IMR-90 (cell line): Measurements from ENCODE around the gene LMBRD2. TPM values are rescaled to one million over a fixed set of nuclear protein-coding genes. Genes with fewer than 3 reads are reported as not detected.

Experiments used
- ATAC-seq: fragments of 200-7000 bp; cut with Tn5 transposase; 2 replicates; pipeline ENCODE4 v1.9.1; 2020; ENCODE audit warnings: low read depth, mild to moderate bottlenecking, moderate library complexity
- BruUV-seq: library from RNA; stranded (reverse); fragments of 400-500 nt; replicated peaks from 2 replicates; lab custom pipeline; 2021; lab: Mats Ljungman, UMichigan
- CTCF ChIA-PET: fragments of 300-600 bp; formaldehyde crosslinking; extraction: SDS; loops from one replicate; lab custom pipeline; 2021; ENCODE audit warnings: antibody characterized with exemption; lab: Yijun Ruan, JAX
- POLR2A ChIA-PET: fragments of 300-600 bp; sonication (Branson Sonifier 250); formaldehyde crosslinking; loops from one replicate; lab custom pipeline; 2022; ENCODE audit warnings: antibody characterized with exemption; ENCODE audit not compliant: unreplicated experiment; lab: Charles Lee
- DNase-seq: peaks from one replicate; pipeline ENCODE4 v3.0.0; 2013
- H2AFZ ChIP-seq: replicated peaks from 2 replicates; pipeline ENCODE3; 2013; ENCODE audit warnings: low read length, mild to moderate bottlenecking; ENCODE audit not compliant: poor library complexity
- H2AK5ac ChIP-seq: 2 replicates; pipeline ENCODE4 v1.6.1; 2013; ENCODE audit warnings: low read depth, low read length, inconsistent platforms
- H2AK9ac ChIP-seq: replicated peaks from 2 replicates; pipeline ENCODE3; 2013; ENCODE audit warnings: mild to moderate bottlenecking, low read depth, low read length, moderate library complexity; ENCODE audit not compliant: poor library complexity
- H2BK120ac ChIP-seq: 2 replicates; pipeline ENCODE4 v1.6.1; 2013; ENCODE audit warnings: low read depth, low read length, inconsistent platforms
- H2BK15ac ChIP-seq: 3 replicates; pipeline ENCODE4 v1.6.1; 2013; ENCODE audit warnings: low read depth, low read length, inconsistent platforms
- H2BK20ac ChIP-seq: 2 replicates; pipeline ENCODE4 v1.6.1; 2013; ENCODE audit warnings: low read depth, mild to moderate bottlenecking, inconsistent platforms, low read length, moderate library complexity
- H2BK5ac ChIP-seq: 2 replicates; pipeline ENCODE4 v1.6.1; 2013; ENCODE audit warnings: mild to moderate bottlenecking, low read depth, low read length, inconsistent platforms; ENCODE audit not compliant: poor library complexity, severe bottlenecking
- H3K14ac ChIP-seq: replicated peaks from 2 replicates; pipeline ENCODE4 v1.6.1; 2013; ENCODE audit warnings: low read depth, low read length, inconsistent platforms
- H3K18ac ChIP-seq: 2 replicates; pipeline ENCODE4 v1.6.1; 2013; ENCODE audit warnings: low read depth, low read length, control low read depth
- H3K23ac ChIP-seq: 2 replicates; pipeline ENCODE4 v1.6.1; 2013; ENCODE audit warnings: low read depth, low read length, inconsistent platforms
- H3K27ac ChIP-seq: 2 replicates; pipeline ENCODE4 v1.5.1; 2013; ENCODE audit warnings: mild to moderate bottlenecking, control low read depth, low read length; ENCODE audit not compliant: insufficient read depth
- H3K27me3 ChIP-seq: 2 replicates; pipeline ENCODE4 v1.6.1; 2013; ENCODE audit warnings: low read length; ENCODE audit not compliant: control insufficient read depth, insufficient read depth
- H3K36me3 ChIP-seq: 2 replicates; pipeline ENCODE4 v1.6.1; 2013; ENCODE audit warnings: low read length, mixed read lengths; ENCODE audit not compliant: control insufficient read depth, insufficient read depth
- H3K4ac ChIP-seq: 2 replicates; pipeline ENCODE4 v1.6.1; 2013; ENCODE audit warnings: low read depth, low read length, inconsistent platforms
- H3K4me1 ChIP-seq: 2 replicates; pipeline ENCODE4 v1.6.1; 2013; ENCODE audit warnings: low read length, mixed read lengths; ENCODE audit not compliant: control insufficient read depth, insufficient read depth
- H3K4me2 ChIP-seq: 2 replicates; pipeline ENCODE4 v1.6.1; 2013; ENCODE audit warnings: low read depth, mild to moderate bottlenecking, control low read depth, low read length, moderate library complexity
- H3K4me3 ChIP-seq: 2 replicates; pipeline ENCODE4 v1.5.1; 2013; ENCODE audit warnings: low read depth, mild to moderate bottlenecking, control low read depth, low read length, moderate library complexity; ENCODE audit not compliant: insufficient read depth
- H3K56ac ChIP-seq: 2 replicates; pipeline ENCODE4 v1.6.1; 2013; ENCODE audit warnings: low read length, inconsistent platforms; ENCODE audit not compliant: insufficient read depth; ENCODE audit errors: extremely low read depth
- H3K79me1 ChIP-seq, 2 experiments: 2 replicates each; pipeline ENCODE4 v1.6.1; 2013; ENCODE audit warnings: low read length in 2 of 2, inconsistent platforms in 1 of 2, low read depth in 1 of 2
- H3K9ac ChIP-seq: 2 replicates; pipeline ENCODE4 v1.6.1; 2013; ENCODE audit warnings: low read depth, low read length, control low read depth
- H3K9me1 ChIP-seq: 2 replicates; pipeline ENCODE4 v1.6.1; 2013; ENCODE audit warnings: low read length, inconsistent platforms; ENCODE audit not compliant: insufficient read depth
- H3K9me3 ChIP-seq: 2 replicates; pipeline ENCODE4 v1.6.1; 2013; ENCODE audit warnings: low read length; ENCODE audit not compliant: control insufficient read depth, insufficient read depth
- H4K20me1 ChIP-seq: 2 replicates; pipeline ENCODE4 v1.6.1; 2013; ENCODE audit warnings: low read length, inconsistent platforms; ENCODE audit not compliant: insufficient read depth
- H4K5ac ChIP-seq: 2 replicates; pipeline ENCODE4 v1.6.1; 2013; ENCODE audit warnings: mild to moderate bottlenecking, low read depth, low read length, control low read depth
- H4K8ac ChIP-seq, 2 experiments: 2 replicates each; pipeline ENCODE4 v1.6.1; 2013; ENCODE audit warnings: low read depth in 2 of 2, low read length in 2 of 2, control low read depth in 1 of 2, inconsistent platforms in 1 of 2
- H4K91ac ChIP-seq: 2 replicates; pipeline ENCODE4 v1.6.1; 2013; ENCODE audit warnings: low read depth, low read length, inconsistent platforms; ENCODE audit not compliant: insufficient read depth
- MAFK ChIP-seq: IDR thresholded peaks from 2 replicates; pipeline ENCODE4 v1.6.1; 2012; ENCODE audit warnings: low read depth, low read length, improper control_type of control experiment
- RCOR1 ChIP-seq: IDR thresholded peaks from 2 replicates; pipeline ENCODE4 v1.6.1; 2012; ENCODE audit warnings: mild to moderate bottlenecking, low read length, improper control_type of control experiment; ENCODE audit not compliant: insufficient replicate concordance
- WGBS, 2 experiments: methylation state at CpG; one replicate each; pipeline versions ENCODE4 v1.1.5 to v1.1.7; 2013; ENCODE audit warnings: missing lambda C conversion rate in 2 of 2; ENCODE audit not compliant: insufficient read length in 1 of 2; ENCODE audit errors: extremely low coverage in 2 of 2; 5-methylcytosine and 5-hydroxymethylcytosine counted together
- dilution Hi-C: fragments of 300-500 bp; cut with HindIII; formaldehyde crosslinking; loops from one replicate; pipeline ENCODE4 v1.14.3; 2018; ENCODE audit warnings: low sequenced_read_pairs; ENCODE audit not compliant: unreplicated experiment
- in situ Hi-C: fragments of 300-500 bp; cut with MboI; formaldehyde crosslinking; loops from 3 replicates; pipeline ENCODE4 v1.14.3; 2019; ENCODE audit warnings: low sequenced_read_pairs, inconsistent platforms, mixed read lengths
- intact Hi-C: fragments of 100-400 bp; cut with micrococcal nuclease; formaldehyde crosslinking; loops from 2 replicates; pipeline ENCODE4 v1.10.0; 2022
- polyA plus RNA-seq, 3 experiments: library from polyadenylated mRNA; depleted of rRNA; stranded (reverse); fragments of >200 nt; gene quantifications; 2 replicates each; pipeline ENCODE4 v1.2.3, GENCODE V29; 2012; ENCODE audit warnings: low replicate concordance in 1 of 3
- total RNA-seq: library from RNA; depleted of rRNA; stranded (reverse); fragments of >200 nt; gene quantifications from 2 replicates; pipeline ENCODE4 v1.2.3, GENCODE V29; 2012

LMBRD2 gene
- total and polyA plus RNA-seq, 2 of the 4 experiments (the other 2 are of a cell fraction), result 1.8 to 5.2 TPM

DNA sequence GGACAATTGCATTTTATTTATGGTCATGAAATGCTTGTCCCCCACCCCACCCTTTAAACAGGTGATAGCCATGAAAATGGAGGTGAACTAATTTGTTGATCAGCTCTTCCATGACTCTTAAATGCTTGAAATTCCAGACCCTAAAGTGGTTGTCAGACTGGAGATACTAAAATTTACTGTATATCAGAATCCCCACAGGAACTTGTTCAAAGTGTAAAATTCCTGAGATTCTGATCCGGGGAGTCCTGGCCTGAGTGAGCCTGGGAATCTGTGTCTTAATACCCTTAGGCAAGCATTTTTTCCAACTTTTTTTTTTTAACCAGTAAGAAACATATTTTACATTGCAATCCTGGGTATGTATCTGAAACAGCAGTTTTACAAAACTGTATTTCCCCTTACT, 4.9 kb upstream of the LMBRD2 start:
- H4K5ac ChIP-seq, result peak overlapping the region; percentile 12; the same call in 1 of the 2 replicates
- POLR2A ChIA-PET, result interaction anchor here (0.6 kb wide), 1 partner anchor 10 kb away, joined by 3 read pairs; no protein-coding TSS in a partner anchor
- TF ChIP-seq RCOR1, result no peak
- TF ChIP-seq MAFK, result peak; percentile 87
- peak overlapping the region; percentile 33 for H3K18ac ChIP-seq
- H3K36me3 ChIP-seq, result peaks cover 31% of the 10 kb centered on the region
- H3K23ac ChIP-seq, result peak overlapping the region; percentile 18; the same call in 1 of the 2 replicates
- peaks cover 20% of the 10 kb centered on the region for H3K4me1 ChIP-seq
- peak; percentile 22 for ATAC-seq
- in situ Hi-C loops, result no loop called here
- dilution Hi-C loops, result no loop called here
- H3K4me2 ChIP-seq, result peak overlapping the region; percentile 27
- no TSS peak for BruUV-seq
- CTCF ChIA-PET, result no interaction called here
- peak overlapping the region; percentile 75 for H2BK5ac ChIP-seq
- no peak overlapping the region for H3K4me3 ChIP-seq
- WGBS, 2 experiments, result no CpG with 5 or more reads among the region's 1 CpG
- DNase-seq, result peak; percentile 69
- H3K4ac ChIP-seq, result peak overlapping the region; percentile 65
- H3K56ac ChIP-seq, result no peak overlapping the region
- peak overlapping the region; percentile 58; the same call in 1 of the 2 replicates for H3K27ac ChIP-seq
- H4K20me1 ChIP-seq, result no peaks in the 10 kb centered on the region
- H3K27me3 ChIP-seq, result no peaks in the 10 kb centered on the region
- H2AFZ ChIP-seq, result no peak overlapping the region
- intact Hi-C loops, result no loop called here
- H4K8ac ChIP-seq, result peak overlapping the region in 1 of 2 experiments; percentile 71; a peak in 3 of 4 replicates
- no peak overlapping the region for H2BK15ac ChIP-seq
- no peak overlapping the region for H3K14ac ChIP-seq
- no peak overlapping the region for H3K9ac ChIP-seq
- peak overlapping the region; percentile 70 for H4K91ac ChIP-seq
- peak overlapping the region; percentile 15; the same call in 1 of the 2 replicates for H2BK20ac ChIP-seq
- peak overlapping the region; percentile 10 for H2BK120ac ChIP-seq
- H2AK9ac ChIP-seq, result peak overlapping the region; percentile 63
- H3K79me1 ChIP-seq, result peaks cover 48 to 83% of the 10 kb centered on the region in 2 experiments
- no peak overlapping the region for H2AK5ac ChIP-seq
- H3K9me3 ChIP-seq, result no peaks in the 10 kb centered on the region
- H3K9me1 ChIP-seq, result peaks cover 3% of the 10 kb centered on the region; the same call in 1 of the 2 replicates
